Naive thymus-derived CD8-positive, alpha-beta T cell (primary cell): ENCODE results near the gene CITED4. TPM values are rescaled to one million over a fixed set of nuclear protein-coding genes. Genes with fewer than 3 reads are reported as not detected.

Source experiments
- ATAC-seq, 2 donors: fragments of 150-1000 bp; cut with Tn5 transposase in 1 of 2; sonication (Bioruptor Pico), chemical (Tn5 transposase) in 1 of 2; 1 replicate in 1 of 2; 2 replicates in 1 of 2; pipeline ENCODE4 v1.10.0; 2021; ENCODE audit warnings: mild to moderate bottlenecking in 2 of 2, moderate library complexity in 2 of 2
- POLR2A ChIA-PET: fragments of 350-600 bp; sonication (Branson Sonifier 250); formaldehyde crosslinking; loops from one replicate; lab custom pipeline; 2021; ENCODE audit warnings: antibody characterized with exemption; lab: Charles Lee
- DNase-seq, 10 donors: peaks; one replicate each; pipeline versions ENCODE4 v3.0.0 to v3.0.0-alpha.2; 2020 to 2022
- H3K27ac Mint-ChIP-seq, 10 donors: one replicate each; pipeline ENCODE4 v1.8.0; 2020 to 2022; ENCODE audit warnings: mild to moderate bottlenecking in 10 of 10, mixed read lengths in 10 of 10, moderate library complexity in 4 of 10, inconsistent platforms in 1 of 10
- H3K27me3 Mint-ChIP-seq, 5 donors: one replicate each; pipeline ENCODE4 v1.8.0; 2021 to 2022; ENCODE audit warnings: mixed read lengths in 5 of 5
- H3K36me3 Mint-ChIP-seq, 3 donors: one replicate each; pipeline ENCODE4 v1.8.0; 2020 to 2022; ENCODE audit warnings: mixed read lengths in 3 of 3, mild to moderate bottlenecking in 2 of 3, inconsistent platforms in 1 of 3
- H3K4me1 Mint-ChIP-seq, 4 donors: one replicate each; pipeline ENCODE4 v1.8.0; 2021 to 2022; ENCODE audit warnings: mixed read lengths in 4 of 4
- H3K4me3 Mint-ChIP-seq, 10 donors: one replicate each; pipeline ENCODE4 v1.8.0; 2020 to 2022; ENCODE audit warnings: mild to moderate bottlenecking in 10 of 10, mixed read lengths in 10 of 10, moderate library complexity in 6 of 10, inconsistent platforms in 1 of 10
- H3K9me3 Mint-ChIP-seq, 9 donors: one replicate each; pipeline ENCODE4 v1.8.0; 2020 to 2022; ENCODE audit warnings: mixed read lengths in 9 of 9, mild to moderate bottlenecking in 3 of 9, inconsistent platforms in 1 of 9, moderate library complexity in 1 of 9
- polyA plus RNA-seq, 3 donors: library from polyadenylated mRNA; unstranded; fragments of 300-500 nt; fragmentation: Illumina TruSeq; gene quantifications; one replicate each; pipeline ENCODE4 v1.2.3, GENCODE V29; 2021
- total RNA-seq, 8 experiments: library from RNA in 2 of 8; stranded (reverse) in 2 of 8; gene quantifications; one replicate each; pipeline ENCODE4 v1.2.3 and lab custom pipeline; 2021 to 2026

CITED4 gene
- total and polyA plus RNA-seq, 5 experiments from 2014 or later, result 24.3 to 45.4 (median 24.5) TPM

DNA sequence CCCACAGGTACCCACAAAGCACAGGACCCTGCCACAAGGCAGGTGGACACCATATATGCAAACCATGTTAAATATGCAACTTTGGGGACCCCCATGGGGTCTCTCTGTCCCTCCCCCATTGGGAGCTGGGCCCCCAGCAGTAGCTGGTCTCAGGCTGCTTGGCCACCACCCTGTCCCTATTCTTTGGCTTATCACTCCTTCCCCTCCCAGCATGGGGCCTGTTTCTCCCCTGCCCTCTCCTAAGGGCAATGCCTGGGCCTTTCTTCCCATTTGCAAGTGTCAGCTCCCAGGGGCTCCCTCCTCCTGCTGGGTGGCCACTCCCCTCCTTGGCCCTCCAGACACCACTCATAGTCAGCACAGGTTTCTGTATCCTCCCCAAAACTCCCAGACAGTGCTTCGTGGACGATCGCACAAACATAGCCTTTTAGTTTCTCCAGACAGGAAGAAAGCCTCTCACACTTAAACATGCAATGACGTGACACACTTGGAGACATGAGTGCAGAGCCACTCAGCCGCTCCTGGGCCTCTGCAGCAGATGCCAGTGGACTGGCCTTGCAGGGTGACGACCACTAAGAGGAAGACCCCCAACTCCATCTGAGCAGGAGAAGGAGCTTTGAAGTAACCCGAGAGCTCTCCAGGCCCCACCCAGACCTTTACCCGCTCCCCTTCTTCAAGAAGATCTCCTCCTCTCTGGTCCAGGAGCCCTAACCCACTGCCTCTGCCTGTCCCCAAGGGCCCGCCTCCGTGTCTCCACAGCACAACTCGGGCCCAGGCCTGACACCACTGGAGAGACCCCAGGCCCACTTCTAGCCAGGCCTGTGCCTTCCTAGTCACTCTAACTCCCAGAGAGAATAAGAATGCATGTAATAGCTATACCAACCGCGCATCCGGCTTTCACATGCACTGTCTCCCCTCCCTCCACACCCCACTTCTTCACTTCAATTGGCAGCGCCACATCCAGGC lies 22.9 kb downstream of the CITED4 start:
- Mint-ChIP-seq H3K27ac (peak overlapping the region in 8 of 10 donors; percentile 19 to 86 (median 65)), H3K9me3 (peaks cover 0 to 4% (median 0%) of the 10 kb centered on the region in 9 donors), H3K36me3 (peaks cover 0 to 5% (median 3%) of the 10 kb centered on the region in 3 donors), H3K4me3 (peak overlapping the region in 7 of 10 donors; percentile 8 to 72 (median 45)), H3K4me1 (peaks cover 27 to 39% (median 34%) of the 10 kb centered on the region in 4 donors), H3K27me3 (no peaks in the 10 kb centered on the region)
- no peak for DNase-seq
- POLR2A ChIA-PET, result interaction anchor here (0.8 kb wide), 1 partner anchor 148 kb away, joined by 5 read pairs; the partner anchor contains the start of gene NFYC
- no peak for ATAC-seq

DNA sequence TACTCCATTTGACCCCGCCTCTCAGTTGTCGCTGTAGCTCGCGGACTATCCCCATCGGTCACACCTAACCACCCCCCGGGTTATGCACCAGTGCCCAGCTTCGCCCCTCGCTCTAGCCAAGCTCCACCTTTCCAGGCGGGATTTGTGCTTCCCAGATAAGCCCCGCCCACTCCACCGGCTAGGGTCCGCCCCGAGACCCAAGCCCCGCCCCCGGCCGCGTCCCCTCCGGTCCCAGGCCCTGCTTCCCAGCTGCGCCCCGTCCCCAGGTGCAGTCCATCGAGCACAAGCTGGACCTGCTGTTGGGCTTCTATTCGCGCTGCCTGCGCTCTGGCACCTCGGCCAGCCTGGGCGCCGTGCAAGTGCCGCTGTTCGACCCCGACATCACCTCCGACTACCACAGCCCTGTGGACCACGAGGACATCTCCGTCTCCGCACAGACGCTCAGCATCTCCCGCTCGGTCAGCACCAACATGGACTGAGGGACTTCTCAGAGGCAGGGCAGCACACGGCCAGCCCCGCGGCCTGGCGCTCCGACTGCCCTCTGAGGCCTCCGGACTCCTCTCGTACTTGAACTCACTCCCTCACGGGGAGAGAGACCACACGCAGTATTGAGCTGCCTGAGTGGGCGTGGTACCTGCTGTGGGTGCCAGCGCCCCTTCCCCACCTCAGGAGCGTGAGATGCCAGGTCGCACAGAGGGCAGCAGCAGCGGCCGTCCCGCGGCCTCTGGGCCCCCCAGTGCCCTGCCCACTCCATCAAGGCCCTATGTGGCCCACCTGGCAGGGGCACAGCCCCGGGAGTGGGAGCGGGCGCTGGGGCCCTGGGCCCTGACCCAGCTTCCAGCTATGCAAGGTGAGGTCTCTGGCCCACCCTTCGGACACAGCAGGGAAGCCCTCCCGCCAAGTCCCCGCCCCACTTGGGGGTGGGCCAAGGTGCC lies 23.9 kb downstream of the CITED4 start:
- peaks cover 0 to 5% (median 3%) of the 10 kb centered on the region in 3 donors for H3K36me3 Mint-ChIP-seq
- H3K27ac Mint-ChIP-seq, result no peak overlapping the region
- POLR2A ChIA-PET, result no interaction called here
- ATAC-seq (no peak), DNase-seq (no peak)
- H3K27me3 Mint-ChIP-seq, result no peaks in the 10 kb centered on the region
- H3K9me3 Mint-ChIP-seq, result peaks cover 0 to 4% (median 0%) of the 10 kb centered on the region in 9 donors
- peaks cover 24 to 38% (median 32%) of the 10 kb centered on the region in 4 donors for H3K4me1 Mint-ChIP-seq
- no peak overlapping the region for H3K4me3 Mint-ChIP-seq

DNA sequence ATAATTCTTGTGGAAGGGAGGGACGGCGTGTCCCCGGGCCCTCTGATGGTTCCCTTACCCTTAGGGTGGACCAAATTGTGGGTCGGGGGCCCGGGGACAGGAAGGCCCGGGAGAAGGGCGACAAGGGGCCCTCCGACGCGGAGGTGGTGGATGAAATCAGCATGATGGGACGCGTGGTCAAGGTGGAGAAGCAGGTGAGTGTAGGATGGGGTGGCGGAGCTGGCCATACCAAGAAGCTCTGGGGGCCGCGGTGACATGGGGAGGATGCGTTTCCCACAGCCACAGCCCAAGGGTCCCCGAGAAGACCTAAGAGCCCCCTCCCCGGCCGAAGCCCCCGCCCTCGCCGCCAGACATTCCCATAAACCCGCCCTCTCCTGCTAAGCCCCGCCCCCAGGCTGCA lies 24.6 kb downstream of the CITED4 start:
- DNase-seq (no peak), ATAC-seq (no peak)
- Mint-ChIP-seq H3K27me3 (no peaks in the 10 kb centered on the region), H3K4me1 (peaks cover 24 to 38% (median 32%) of the 10 kb centered on the region in 4 donors), H3K4me3 (no peak overlapping the region), H3K27ac (no peak overlapping the region), H3K9me3 (peaks cover 0 to 3% (median 0%) of the 10 kb centered on the region in 9 donors), H3K36me3 (peaks cover 0 to 4% (median 2%) of the 10 kb centered on the region in 3 donors)
- POLR2A ChIA-PET, result no interaction called here

DNA sequence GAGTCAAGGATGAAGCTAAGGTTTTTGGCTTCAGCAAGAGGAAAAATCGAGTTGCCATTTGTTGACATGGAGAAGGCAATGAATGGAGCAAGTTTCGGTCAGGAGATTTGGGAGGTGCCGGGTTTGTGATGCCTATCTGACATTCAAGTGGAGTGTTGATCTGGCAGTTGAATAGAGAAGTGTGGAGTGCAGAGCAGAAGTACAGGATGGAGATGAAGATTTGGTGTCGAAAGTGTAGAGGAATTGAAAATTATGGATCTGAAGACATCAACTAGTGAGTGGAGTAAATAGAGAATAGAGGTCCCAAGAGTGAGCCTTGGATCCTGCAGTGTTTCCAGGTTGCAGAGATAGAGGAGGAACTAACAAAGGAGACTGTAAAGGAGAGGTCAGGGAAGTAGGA lies 25.9 kb downstream of the CITED4 start:
- no peak for DNase-seq
- Mint-ChIP-seq H3K27me3 (no peaks in the 10 kb centered on the region), H3K4me3 (no peak overlapping the region), H3K27ac (no peak overlapping the region), H3K36me3 (no peaks in the 10 kb centered on the region), H3K4me1 (peaks cover 22 to 27% (median 25%) of the 10 kb centered on the region in 4 donors), H3K9me3 (no peaks in the 10 kb centered on the region)
- ATAC-seq, result no peak
- POLR2A ChIA-PET, result no interaction called here

DNA sequence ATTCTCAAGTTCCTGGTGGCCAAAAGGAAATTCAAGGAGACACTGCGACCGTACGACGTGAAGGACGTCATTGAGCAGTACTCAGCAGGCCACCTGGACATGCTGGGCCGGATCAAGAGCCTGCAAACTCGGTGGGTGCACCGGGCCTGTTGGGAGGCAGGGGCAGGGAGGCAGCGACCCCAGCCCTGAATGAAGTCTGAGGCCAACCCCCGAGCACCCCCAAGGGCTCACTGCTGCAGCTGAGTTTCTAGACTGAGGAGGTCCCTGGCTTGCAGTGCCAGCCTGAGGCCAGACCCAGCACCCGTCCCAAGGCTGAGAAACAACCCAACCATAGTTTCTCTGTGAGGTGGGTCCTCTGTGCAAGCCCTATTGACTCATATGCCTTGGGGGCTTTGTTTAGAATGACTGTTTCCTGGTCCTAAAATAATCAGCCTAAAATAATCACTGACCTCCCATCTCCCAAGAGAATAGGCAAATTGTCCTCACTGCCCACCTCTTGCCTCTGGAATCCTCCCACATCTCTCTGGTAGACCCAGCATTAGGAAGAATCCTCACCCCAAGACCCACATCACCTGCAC lies 27.1 kb downstream of the CITED4 start:
- Mint-ChIP-seq H3K36me3 (no peaks in the 10 kb centered on the region), H3K27me3 (no peaks in the 10 kb centered on the region), H3K4me1 (peaks cover 9 to 14% (median 13%) of the 10 kb centered on the region in 4 donors), H3K9me3 (no peaks in the 10 kb centered on the region), H3K4me3 (no peak overlapping the region), H3K27ac (no peak overlapping the region)
- POLR2A ChIA-PET, result no interaction called here
- no peak for DNase-seq
- ATAC-seq, result no peak

DNA sequence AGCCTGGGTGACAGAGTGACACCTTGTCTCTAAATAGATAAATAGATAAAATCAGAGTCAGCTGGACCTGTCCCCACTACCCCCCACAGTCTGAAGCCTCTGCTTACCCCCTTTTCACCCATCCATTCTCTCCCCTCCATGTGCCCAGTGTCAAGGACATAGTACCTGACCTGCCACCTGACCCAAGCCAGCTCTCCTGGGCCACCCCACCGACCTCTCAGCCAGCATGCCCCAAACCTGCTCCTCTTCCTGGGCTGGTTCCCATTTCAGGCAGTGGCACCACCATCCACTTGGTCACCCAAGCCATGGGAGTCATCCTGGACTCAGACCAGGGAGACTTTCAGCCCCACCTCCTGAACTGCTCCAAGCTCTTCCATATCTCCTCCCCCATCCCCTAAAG lies 28.2 kb downstream of the CITED4 start:
- H3K36me3 Mint-ChIP-seq, result no peaks in the 10 kb centered on the region
- no peak for ATAC-seq
- peaks cover 0 to 5% (median 3%) of the 10 kb centered on the region in 4 donors for H3K4me1 Mint-ChIP-seq
- POLR2A ChIA-PET, result no interaction called here
- H3K9me3 Mint-ChIP-seq, result no peaks in the 10 kb centered on the region
- DNase-seq, result no peak
- no peak overlapping the region for H3K4me3 Mint-ChIP-seq
- H3K27ac Mint-ChIP-seq, result no peak overlapping the region
- H3K27me3 Mint-ChIP-seq, result no peaks in the 10 kb centered on the region

DNA sequence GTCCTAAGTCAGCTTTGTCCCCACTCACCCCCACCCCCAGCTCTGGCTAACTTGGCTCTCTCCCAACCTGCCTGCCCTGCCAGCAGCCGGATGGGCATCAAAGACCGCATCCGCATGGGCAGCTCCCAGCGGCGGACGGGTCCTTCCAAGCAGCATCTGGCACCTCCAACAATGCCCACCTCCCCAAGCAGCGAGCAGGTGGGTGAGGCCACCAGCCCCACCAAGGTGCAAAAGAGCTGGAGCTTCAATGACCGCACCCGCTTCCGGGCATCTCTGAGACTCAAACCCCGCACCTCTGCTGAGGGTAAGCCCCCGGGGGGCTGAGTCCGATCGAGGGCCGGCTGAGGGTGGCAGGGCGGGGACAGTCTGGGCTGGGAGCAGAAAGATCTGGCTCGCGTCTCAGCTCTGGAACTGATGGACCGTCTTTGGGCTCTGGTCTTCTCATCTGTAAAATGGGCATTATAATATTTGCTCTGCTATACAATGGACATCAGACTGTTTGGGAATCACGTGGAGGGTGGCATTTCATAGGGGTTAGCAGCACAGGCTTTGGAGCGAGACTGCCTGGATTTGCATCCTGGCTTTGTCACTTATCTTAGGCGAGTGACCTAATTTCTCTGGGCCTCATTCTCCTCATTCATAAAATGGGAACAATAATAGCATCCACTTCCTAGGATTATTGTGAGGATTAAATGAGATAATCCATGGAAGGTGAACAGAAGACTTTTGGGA lies 31.0 kb downstream of the CITED4 start:
- POLR2A ChIA-PET, result no interaction called here
- no peak overlapping the region for H3K4me3 Mint-ChIP-seq
- H3K27me3 Mint-ChIP-seq, result no peaks in the 10 kb centered on the region
- ATAC-seq, result no peak
- H3K9me3 Mint-ChIP-seq, result no peaks in the 10 kb centered on the region
- peaks cover 4 to 12% (median 6%) of the 10 kb centered on the region in 4 donors for H3K4me1 Mint-ChIP-seq
- DNase-seq, result no peak
- no peaks in the 10 kb centered on the region for H3K36me3 Mint-ChIP-seq
- H3K27ac Mint-ChIP-seq, result peak overlapping the region in 1 of 10 donors; percentile 55

DNA sequence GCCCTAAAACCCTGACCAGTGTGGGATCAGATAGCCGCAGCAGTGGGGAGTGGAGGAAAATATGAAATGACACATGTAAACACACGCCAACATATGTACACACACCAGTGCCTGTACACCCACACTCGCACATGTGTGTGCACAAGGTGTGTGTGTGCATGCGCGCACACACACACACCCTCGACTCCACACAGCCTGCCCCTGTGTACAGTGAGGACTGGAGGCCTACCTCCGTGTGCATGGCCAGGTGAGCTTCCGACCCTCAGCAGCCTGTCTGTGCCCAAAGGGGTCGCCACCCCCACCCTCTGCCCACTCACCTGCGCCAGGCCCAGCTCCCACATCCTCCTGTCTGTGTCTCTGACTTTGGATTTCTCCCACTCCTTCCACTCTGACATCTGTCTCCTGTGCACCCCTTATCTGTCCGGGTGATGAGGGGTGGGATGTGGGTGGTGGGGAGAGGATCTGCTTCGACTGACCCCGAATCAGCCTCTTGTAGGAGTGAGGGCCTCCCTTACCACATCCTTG lies 31.7 kb downstream of the CITED4 start:
- Mint-ChIP-seq H3K4me1 (peaks cover 7 to 18% (median 12%) of the 10 kb centered on the region in 4 donors), H3K36me3 (no peaks in the 10 kb centered on the region), H3K27ac (no peak overlapping the region), H3K9me3 (no peaks in the 10 kb centered on the region), H3K4me3 (no peak overlapping the region), H3K27me3 (no peaks in the 10 kb centered on the region)
- DNase-seq (no peak), ATAC-seq (no peak)
- POLR2A ChIA-PET, result no interaction called here

DNA sequence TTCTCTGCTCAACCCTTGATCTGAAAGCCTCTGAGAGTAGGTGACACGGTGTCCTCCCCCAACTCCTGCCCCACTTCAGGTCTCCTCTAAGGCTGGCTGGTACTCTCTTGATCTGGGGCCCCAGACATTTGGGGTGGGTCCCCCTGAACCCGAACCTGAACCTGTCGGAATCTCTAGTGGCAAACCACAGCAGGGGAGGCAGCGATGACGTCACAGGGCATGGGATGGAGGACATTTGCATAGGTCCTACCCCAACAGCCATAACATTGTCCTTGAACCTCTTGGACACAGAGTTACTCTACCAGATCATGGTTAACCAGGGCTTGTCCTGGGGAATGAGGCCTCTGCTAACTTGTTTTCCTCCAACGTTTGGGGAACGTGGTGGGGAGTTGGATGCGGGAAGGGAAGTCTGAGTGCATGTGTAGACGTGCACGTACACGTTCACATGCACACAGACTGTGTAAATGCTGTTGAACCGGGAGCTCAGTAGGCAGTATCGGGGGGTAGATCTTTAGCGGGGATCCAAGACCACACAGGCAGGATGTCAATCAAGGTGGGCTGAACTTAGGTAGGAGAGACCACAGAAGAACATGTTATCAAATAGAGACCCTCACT lies 32.4 kb downstream of the CITED4 start:
- H3K36me3 Mint-ChIP-seq, result no peaks in the 10 kb centered on the region
- H3K4me1 Mint-ChIP-seq, result peaks cover 13 to 26% (median 20%) of the 10 kb centered on the region in 4 donors
- no peaks in the 10 kb centered on the region for H3K9me3 Mint-ChIP-seq
- no peak overlapping the region for H3K4me3 Mint-ChIP-seq
- POLR2A ChIA-PET, result no interaction called here
- no peak overlapping the region for H3K27ac Mint-ChIP-seq
- no peaks in the 10 kb centered on the region for H3K27me3 Mint-ChIP-seq
- ATAC-seq (no peak), DNase-seq (no peak)

DNA sequence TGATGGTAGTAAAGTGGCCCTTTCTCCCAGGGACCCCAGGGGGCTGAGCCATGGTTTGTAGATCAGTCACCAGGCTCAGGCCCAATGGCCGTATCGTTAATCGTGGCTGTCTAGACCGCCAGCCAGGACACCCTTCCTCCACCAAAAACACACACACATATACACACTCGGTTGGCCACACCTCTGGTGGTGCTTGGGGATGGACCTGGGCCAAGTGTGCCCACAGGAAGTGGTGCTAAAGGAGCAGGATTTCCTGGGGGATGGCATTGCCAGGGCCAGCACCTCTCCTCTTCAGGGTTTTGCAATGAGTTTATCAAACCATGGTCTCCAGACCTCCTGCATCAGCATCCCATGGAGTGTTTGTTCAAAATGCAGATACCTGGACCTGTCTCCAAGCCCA lies 36.2 kb downstream of the CITED4 start:
- H3K9me3 Mint-ChIP-seq, result no peaks in the 10 kb centered on the region
- H3K36me3 Mint-ChIP-seq, result no peaks in the 10 kb centered on the region
- POLR2A ChIA-PET, result no interaction called here
- peak overlapping the region in 4 of 10 donors; percentile 34 to 76 (median 44) for H3K4me3 Mint-ChIP-seq
- H3K4me1 Mint-ChIP-seq, result peaks cover 13 to 33% (median 24%) of the 10 kb centered on the region in 4 donors
- ATAC-seq (no peak), DNase-seq (no peak)
- H3K27ac Mint-ChIP-seq, result peak overlapping the region in 4 of 10 donors; percentile 57 to 85 (median 82)
- H3K27me3 Mint-ChIP-seq, result no peaks in the 10 kb centered on the region

DNA sequence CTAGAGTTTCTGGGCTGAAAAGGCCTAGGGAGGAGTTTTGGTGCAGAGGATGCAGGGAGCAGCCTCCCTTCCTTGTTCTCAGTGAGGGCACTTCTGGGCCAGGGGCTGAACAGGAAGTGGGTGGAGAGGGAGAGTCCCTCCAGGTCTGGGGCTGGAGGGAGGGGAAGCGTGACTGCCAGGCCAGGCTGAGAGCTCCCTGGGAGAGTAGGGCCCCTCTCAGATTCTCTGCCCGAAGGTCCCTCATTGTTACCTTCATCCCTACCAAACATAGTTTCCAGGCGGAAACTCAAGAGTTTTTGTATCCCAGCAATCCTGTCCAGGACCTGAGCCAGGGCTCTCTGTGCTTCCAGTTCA lies 36.8 kb downstream of the CITED4 start:
- DNase-seq (no peak), ATAC-seq (peak in 1 of 2 donors; percentile 25)
- Mint-ChIP-seq H3K27me3 (no peaks in the 10 kb centered on the region), H3K27ac (peak overlapping the region in 4 of 10 donors; percentile 8 to 84 (median 42)), H3K36me3 (no peaks in the 10 kb centered on the region), H3K4me1 (peaks cover 13 to 33% (median 24%) of the 10 kb centered on the region in 4 donors), H3K9me3 (no peaks in the 10 kb centered on the region), H3K4me3 (peak overlapping the region in 5 of 10 donors; percentile 6 to 52 (median 29))
- POLR2A ChIA-PET, result no interaction called here
